ENCODE results near the gene DYSF.

The DYSF gene

DNA sequence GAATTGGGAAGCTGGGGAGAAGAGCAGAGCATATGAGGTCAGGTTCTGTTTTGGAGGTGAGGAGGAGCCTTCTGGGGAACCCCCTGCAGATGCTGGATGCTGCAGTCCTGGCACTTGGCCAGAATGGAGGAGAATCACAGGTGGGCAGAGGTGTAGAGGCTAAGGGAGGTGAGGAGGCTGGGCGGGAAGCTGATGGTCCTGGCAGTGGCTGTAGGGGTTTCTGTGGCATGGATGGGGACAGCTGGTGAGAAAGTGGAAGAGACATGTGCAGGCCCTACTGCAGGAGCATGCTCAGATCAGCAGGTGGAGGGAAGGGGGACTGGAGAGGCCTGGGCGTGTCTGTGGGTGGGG, 101.3 kb downstream of the DYSF start:
- TF ChIP-seq EZH2 (optimal IDR thresholded peaks at IDR 0.05; ENCODE audit: low read depth, low read length) (no peak), CTCF (IDR thresholded peaks at IDR 0.05; ENCODE audit: low read length) (no peak), EZH2phosphoT487 (IDR thresholded peaks at IDR 0.05; ENCODE audit: low read length) (no peak)

DNA sequence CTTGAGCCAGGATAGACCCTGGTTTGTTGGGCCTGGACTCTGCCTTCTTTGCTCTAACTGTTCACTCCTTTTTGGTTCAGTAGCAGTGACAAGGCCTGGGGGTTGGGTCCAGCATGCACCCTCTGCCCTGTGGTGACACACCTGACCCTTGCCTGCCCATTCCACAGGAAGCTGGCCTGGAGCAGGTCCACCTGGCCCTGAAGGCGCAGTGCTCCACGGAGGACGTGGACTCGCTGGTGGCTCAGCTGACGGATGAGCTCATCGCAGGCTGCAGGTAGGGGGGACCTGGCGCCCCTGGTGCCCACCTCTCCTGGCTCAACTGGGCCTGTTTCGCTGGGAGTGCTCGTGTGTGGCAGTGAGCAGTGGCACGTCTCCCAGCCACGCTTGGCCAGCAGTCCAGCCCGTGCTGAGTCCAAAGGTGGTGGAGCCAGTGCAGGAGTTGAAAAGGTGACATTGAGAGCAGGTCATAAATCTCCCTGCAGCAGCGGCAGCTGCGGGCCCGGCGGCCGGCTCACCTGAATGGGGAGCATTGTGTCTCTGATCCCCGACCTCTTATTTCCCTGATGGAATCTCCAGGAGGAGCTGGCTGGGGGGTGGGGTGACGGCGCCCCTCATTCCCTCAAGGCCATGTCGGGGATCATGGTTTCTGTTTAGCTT, 102.6 kb downstream of the DYSF start:
- H3K4me3 ChIP-seq (ENCODE audit: low read length) = no peak overlapping the region
- no peak for DNase-seq
- H2AFZ ChIP-seq (ENCODE audit: low read length) = no peak overlapping the region
- H3K27ac ChIP-seq (ENCODE audit: low read length) = no peak overlapping the region
- no peaks in the 10 kb centered on the region for H3K9me2 ChIP-seq (replicated peaks; ENCODE audit: insufficient read depth, low read length)
- no peak for TF ChIP-seq EZH2phosphoT487 (IDR thresholded peaks at IDR 0.05; ENCODE audit: low read length)
- no peak for TF ChIP-seq EZH2 (optimal IDR thresholded peaks at IDR 0.05; ENCODE audit: low read depth, low read length)
- TF ChIP-seq CTCF (IDR thresholded peaks at IDR 0.05; ENCODE audit: low read length) = no peak
- no peak overlapping the region for H3K9ac ChIP-seq (ENCODE audit: low read length)
- H3K9me3 ChIP-seq (replicated peaks; ENCODE audit: insufficient read depth, low read length) = no peaks in the 10 kb centered on the region
- no peak overlapping the region for H3K4me2 ChIP-seq (ENCODE audit: low read depth, low read length)
- no peaks in the 10 kb centered on the region for H4K20me1 ChIP-seq (ENCODE audit: insufficient read depth, low read length)
- H3K4me1 ChIP-seq (ENCODE audit: low read length) = no peaks in the 10 kb centered on the region
- H3K27me3 ChIP-seq (replicated peaks; ENCODE audit: insufficient read depth, low read length) = peaks cover 8% of the 10 kb centered on the region; the same call in 1 of the 2 replicates
- no peaks in the 10 kb centered on the region for H3K36me3 ChIP-seq (replicated peaks; ENCODE audit: insufficient read depth, low read length)
- H3F3A ChIP-seq (ENCODE audit: insufficient read depth, low read length) = no peaks in the 10 kb centered on the region
- H3K79me2 ChIP-seq (ENCODE audit: low read length) = no peaks in the 10 kb centered on the region

More for the DNA sequence above, 101.3 kb downstream of the DYSF start:
- no peaks in the 10 kb centered on the region for H3K79me2 ChIP-seq (ENCODE audit: low read length)
- no peaks in the 10 kb centered on the region for H3K9me2 ChIP-seq (replicated peaks; ENCODE audit: insufficient read depth, low read length)
- H3K9me3 ChIP-seq (replicated peaks; ENCODE audit: insufficient read depth, low read length) = no peaks in the 10 kb centered on the region
- no peaks in the 10 kb centered on the region for H4K20me1 ChIP-seq (ENCODE audit: insufficient read depth, low read length)
- no peaks in the 10 kb centered on the region for H3F3A ChIP-seq (ENCODE audit: insufficient read depth, low read length)
- no peak overlapping the region for H2AFZ ChIP-seq (ENCODE audit: low read length)
- DNase-seq = no peak
- no peak overlapping the region for H3K27ac ChIP-seq (ENCODE audit: low read length)
- no peak overlapping the region for H3K4me3 ChIP-seq (ENCODE audit: low read length)
- no peaks in the 10 kb centered on the region for H3K4me1 ChIP-seq (ENCODE audit: low read length)
- H3K27me3 ChIP-seq (replicated peaks; ENCODE audit: insufficient read depth, low read length) = no peaks in the 10 kb centered on the region
- H3K4me2 ChIP-seq (ENCODE audit: low read depth, low read length) = no peak overlapping the region
- no peak overlapping the region for H3K9ac ChIP-seq (ENCODE audit: low read length)
- H3K36me3 ChIP-seq (replicated peaks; ENCODE audit: insufficient read depth, low read length) = no peaks in the 10 kb centered on the region

- no peak overlapping the region for H2AFZ ChIP-seq (ENCODE audit: low read length)
- no peak overlapping the region for H3K4me3 ChIP-seq (ENCODE audit: low read length)
- H3F3A ChIP-seq (ENCODE audit: insufficient read depth, low read length) = no peaks in the 10 kb centered on the region
- no peaks in the 10 kb centered on the region for H3K79me2 ChIP-seq (ENCODE audit: low read length)
- H3K9me2 ChIP-seq (replicated peaks; ENCODE audit: insufficient read depth, low read length) = no peaks in the 10 kb centered on the region
- TF ChIP-seq EZH2 (optimal IDR thresholded peaks at IDR 0.05; ENCODE audit: low read depth, low read length) (no peak), CTCF (IDR thresholded peaks at IDR 0.05; ENCODE audit: low read length) (no peak), EZH2phosphoT487 (IDR thresholded peaks at IDR 0.05; ENCODE audit: low read length) (no peak)
- H3K27me3 ChIP-seq (replicated peaks; ENCODE audit: insufficient read depth, low read length) = peaks cover 8% of the 10 kb centered on the region; the same call in 1 of the 2 replicates
- no peak overlapping the region for H3K4me2 ChIP-seq (ENCODE audit: low read depth, low read length)
- H3K9ac ChIP-seq (ENCODE audit: low read length) = no peak overlapping the region
- no peaks in the 10 kb centered on the region for H3K9me3 ChIP-seq (replicated peaks; ENCODE audit: insufficient read depth, low read length)
- H3K27ac ChIP-seq (ENCODE audit: low read length) = no peak overlapping the region
- no peak for DNase-seq
- no peaks in the 10 kb centered on the region for H4K20me1 ChIP-seq (ENCODE audit: insufficient read depth, low read length)
- no peaks in the 10 kb centered on the region for H3K36me3 ChIP-seq (replicated peaks; ENCODE audit: insufficient read depth, low read length)
- no peaks in the 10 kb centered on the region for H3K4me1 ChIP-seq (ENCODE audit: low read length)
Measured at GRCh38 chr2:71556692-71557250, 103.4 kb downstream of the DYSF start.
